Type B pancreatic cell (in vitro differentiated cells): ENCODE data around the gene DLL4. TPM values are rescaled to one million over a fixed set of nuclear protein-coding genes. Genes with fewer than 3 reads are reported as not detected.

ENCODE experiments used
- DNase-seq: peaks from one replicate; pipeline ENCODE4 v3.0.0; 2021; ENCODE audit warnings: mixed read lengths; ENCODE audit not compliant: unreplicated experiment; ENCODE audit errors: extremely low spot score
- H3K27ac Mint-ChIP-seq: 2 replicates; pipeline ENCODE4 v1.8.0; 2021; ENCODE audit warnings: mild to moderate bottlenecking, mixed read lengths
- H3K27me3 Mint-ChIP-seq: 2 replicates; pipeline ENCODE4 v1.8.0; 2021; ENCODE audit warnings: mixed read lengths
- H3K36me3 Mint-ChIP-seq: 2 replicates; pipeline ENCODE4 v1.8.0; 2021; ENCODE audit warnings: mixed read lengths
- H3K4me1 Mint-ChIP-seq: one replicate; pipeline ENCODE4 v1.8.0; 2021; ENCODE audit warnings: mixed read lengths; ENCODE audit not compliant: unreplicated experiment
- H3K4me3 Mint-ChIP-seq: 2 replicates; pipeline ENCODE4 v1.8.0; 2021; ENCODE audit warnings: mild to moderate bottlenecking, mixed read lengths
- H3K9me3 Mint-ChIP-seq: 2 replicates; pipeline ENCODE4 v1.8.0; 2021; ENCODE audit warnings: mixed read lengths
- total RNA-seq: library from RNA; stranded (reverse); gene quantifications from 2 replicates; pipeline ENCODE4 v1.2.1, GENCODE V29; 2021; ENCODE audit warnings: low replicate concordance
- TF ChIP-seq, protein P1 (sequence below): fragments of 200-600 bp; sonication (generic); conservative IDR thresholded peaks from 2 replicates; pipeline ENCODE4 v1.5.0; 2021; ENCODE audit warnings: antibody characterized with exemption, mild to moderate bottlenecking

Gene DLL4
- total RNA-seq, 1 donor from 2014 or later, result 2.9 TPM

DNA sequence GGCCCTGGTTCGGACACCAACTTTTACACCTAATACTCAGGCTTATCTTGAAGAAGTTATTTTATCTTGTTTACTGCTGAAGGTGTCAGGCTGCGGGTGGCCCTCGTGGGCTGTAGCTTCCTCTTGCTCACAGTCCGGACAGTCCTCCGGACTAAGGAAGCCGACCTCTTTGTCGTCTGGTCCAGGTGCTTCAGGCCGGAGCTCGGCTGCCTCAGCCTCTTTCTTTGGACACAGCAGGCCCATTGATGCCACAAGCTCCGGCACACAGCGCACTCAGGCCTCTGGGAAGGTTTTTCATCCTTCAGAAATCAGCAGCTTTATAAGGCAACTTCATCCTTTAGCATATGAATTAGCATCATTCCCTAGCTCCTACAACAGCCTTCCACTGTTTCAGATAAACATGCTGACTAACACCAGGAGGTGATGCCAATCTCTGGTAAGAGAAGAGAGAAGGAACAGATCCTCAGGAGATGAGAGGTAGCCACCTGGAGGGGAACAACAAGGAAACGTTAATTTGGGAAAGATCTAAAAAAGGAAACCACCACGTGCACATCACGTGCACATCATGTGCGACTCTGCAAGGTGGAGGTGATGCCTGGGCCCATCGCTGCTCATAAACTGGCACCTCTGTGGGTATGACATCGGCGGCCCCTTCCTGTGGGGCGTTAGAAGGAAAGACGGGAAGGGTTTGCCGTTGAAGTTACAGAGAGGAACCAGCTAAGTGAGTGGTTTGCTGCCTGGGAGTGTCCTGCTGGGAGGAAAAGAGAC is 19.8 kb downstream of the DLL4 start:
- no peak overlapping the region for H3K4me3 Mint-ChIP-seq
- H3K27me3 Mint-ChIP-seq, result peaks cover 25% of the 10 kb centered on the region
- H3K9me3 Mint-ChIP-seq, result no peaks in the 10 kb centered on the region
- no peaks in the 10 kb centered on the region for H3K36me3 Mint-ChIP-seq
- peaks cover 2% of the 10 kb centered on the region for H3K4me1 Mint-ChIP-seq
- TF ChIP-seq, protein P1, sequence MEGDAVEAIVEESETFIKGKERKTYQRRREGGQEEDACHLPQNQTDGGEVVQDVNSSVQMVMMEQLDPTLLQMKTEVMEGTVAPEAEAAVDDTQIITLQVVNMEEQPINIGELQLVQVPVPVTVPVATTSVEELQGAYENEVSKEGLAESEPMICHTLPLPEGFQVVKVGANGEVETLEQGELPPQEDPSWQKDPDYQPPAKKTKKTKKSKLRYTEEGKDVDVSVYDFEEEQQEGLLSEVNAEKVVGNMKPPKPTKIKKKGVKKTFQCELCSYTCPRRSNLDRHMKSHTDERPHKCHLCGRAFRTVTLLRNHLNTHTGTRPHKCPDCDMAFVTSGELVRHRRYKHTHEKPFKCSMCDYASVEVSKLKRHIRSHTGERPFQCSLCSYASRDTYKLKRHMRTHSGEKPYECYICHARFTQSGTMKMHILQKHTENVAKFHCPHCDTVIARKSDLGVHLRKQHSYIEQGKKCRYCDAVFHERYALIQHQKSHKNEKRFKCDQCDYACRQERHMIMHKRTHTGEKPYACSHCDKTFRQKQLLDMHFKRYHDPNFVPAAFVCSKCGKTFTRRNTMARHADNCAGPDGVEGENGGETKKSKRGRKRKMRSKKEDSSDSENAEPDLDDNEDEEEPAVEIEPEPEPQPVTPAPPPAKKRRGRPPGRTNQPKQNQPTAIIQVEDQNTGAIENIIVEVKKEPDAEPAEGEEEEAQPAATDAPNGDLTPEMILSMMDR, result no peak
- H3K27ac Mint-ChIP-seq, result no peak overlapping the region
- no peak for DNase-seq

DNA sequence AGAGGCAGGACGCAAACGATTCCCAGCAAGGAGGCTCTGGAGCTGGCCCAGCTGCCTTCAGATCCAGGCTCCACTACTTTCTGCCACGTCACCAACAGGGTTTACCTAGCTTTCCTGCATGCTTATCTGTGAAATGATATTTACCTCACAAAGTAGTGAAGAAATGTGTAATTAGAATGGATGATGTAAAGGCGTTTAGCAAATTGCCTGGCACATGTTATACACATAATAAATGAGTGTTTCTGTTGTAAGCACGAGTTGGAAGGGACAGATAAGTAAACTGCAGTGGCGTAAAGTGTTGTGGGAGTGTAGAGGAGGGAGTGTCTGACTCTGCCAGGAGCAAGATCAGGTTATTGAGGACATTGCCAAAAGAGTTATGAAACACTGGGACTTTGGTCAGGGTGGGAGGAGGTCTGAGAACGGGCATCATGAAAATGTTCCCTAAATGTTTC is 20.6 kb downstream of the DLL4 start:
- no peak for DNase-seq
- no peaks in the 10 kb centered on the region for H3K36me3 Mint-ChIP-seq
- H3K4me1 Mint-ChIP-seq, result peaks cover 6% of the 10 kb centered on the region
- H3K27me3 Mint-ChIP-seq, result peaks cover 30% of the 10 kb centered on the region
- TF ChIP-seq, protein P1, result no peak
- no peaks in the 10 kb centered on the region for H3K9me3 Mint-ChIP-seq
- H3K4me3 Mint-ChIP-seq, result peak overlapping the region; percentile 24
- peak overlapping the region; percentile 35 for H3K27ac Mint-ChIP-seq

DNA sequence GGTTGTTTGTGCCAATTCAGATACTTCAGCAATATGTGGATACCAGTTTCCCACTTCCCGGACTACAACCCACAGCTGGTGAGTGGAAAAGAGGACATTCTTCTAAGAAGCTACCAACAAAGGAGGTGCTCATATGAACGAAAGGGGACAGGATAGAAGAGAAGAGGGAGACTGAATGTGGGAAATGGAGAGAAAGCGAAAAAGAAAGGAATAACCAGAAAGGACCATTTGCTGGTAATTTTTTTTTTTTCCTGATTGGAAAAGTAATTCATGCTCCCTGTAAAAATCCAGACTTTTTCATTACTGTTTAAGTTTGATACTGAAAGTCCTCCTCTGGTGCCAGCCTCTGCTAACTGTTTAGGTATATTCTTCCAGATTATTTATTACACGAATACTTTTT is 22.6 kb downstream of the DLL4 start:
- Mint-ChIP-seq H3K4me1 (peaks cover 9% of the 10 kb centered on the region), H3K9me3 (no peaks in the 10 kb centered on the region), H3K27me3 (peaks cover 27% of the 10 kb centered on the region), H3K4me3 (peak overlapping the region; percentile 74), H3K27ac (peak overlapping the region; percentile 62), H3K36me3 (no peaks in the 10 kb centered on the region)
- DNase-seq, result no peak
- TF ChIP-seq, protein P1, result no peak

DNA sequence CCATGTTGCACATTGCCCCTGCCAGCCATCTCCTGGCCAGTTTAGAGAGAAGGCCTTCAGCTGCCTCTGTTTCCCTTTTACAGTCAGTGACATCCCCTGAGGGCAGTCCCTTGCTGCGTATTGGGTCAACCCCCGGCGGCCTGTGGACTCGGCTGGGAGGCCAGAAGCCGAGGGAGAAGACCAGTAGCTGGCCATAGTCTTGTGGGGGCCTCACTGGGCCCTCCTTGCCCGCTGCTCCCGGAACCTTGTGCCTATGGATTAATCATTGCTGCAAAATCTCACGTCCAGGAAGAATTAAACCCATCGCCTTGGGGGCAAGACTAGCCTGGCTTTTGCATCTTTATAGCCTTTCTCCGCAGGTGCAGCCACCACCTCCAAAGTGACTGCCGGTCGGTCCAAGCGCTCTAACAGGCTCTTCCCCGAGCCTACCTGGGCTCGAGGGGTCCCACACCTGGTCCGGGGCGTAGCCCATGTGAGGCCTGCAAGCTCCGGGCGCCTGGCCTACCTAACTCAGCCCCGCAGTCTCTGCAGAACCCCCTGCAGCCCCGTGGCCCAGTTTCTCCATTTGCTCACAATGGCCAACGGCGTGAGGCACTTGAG is 23.3 kb downstream of the DLL4 start:
- DNase-seq, result no peak
- TF ChIP-seq, protein P1, result no peak
- H3K27me3 Mint-ChIP-seq, result peaks cover 27% of the 10 kb centered on the region
- H3K4me3 Mint-ChIP-seq, result peak overlapping the region; percentile 94
- peak overlapping the region; percentile 86 for H3K27ac Mint-ChIP-seq
- no peaks in the 10 kb centered on the region for H3K36me3 Mint-ChIP-seq
- no peaks in the 10 kb centered on the region for H3K9me3 Mint-ChIP-seq
- H3K4me1 Mint-ChIP-seq, result peaks cover 9% of the 10 kb centered on the region

DNA sequence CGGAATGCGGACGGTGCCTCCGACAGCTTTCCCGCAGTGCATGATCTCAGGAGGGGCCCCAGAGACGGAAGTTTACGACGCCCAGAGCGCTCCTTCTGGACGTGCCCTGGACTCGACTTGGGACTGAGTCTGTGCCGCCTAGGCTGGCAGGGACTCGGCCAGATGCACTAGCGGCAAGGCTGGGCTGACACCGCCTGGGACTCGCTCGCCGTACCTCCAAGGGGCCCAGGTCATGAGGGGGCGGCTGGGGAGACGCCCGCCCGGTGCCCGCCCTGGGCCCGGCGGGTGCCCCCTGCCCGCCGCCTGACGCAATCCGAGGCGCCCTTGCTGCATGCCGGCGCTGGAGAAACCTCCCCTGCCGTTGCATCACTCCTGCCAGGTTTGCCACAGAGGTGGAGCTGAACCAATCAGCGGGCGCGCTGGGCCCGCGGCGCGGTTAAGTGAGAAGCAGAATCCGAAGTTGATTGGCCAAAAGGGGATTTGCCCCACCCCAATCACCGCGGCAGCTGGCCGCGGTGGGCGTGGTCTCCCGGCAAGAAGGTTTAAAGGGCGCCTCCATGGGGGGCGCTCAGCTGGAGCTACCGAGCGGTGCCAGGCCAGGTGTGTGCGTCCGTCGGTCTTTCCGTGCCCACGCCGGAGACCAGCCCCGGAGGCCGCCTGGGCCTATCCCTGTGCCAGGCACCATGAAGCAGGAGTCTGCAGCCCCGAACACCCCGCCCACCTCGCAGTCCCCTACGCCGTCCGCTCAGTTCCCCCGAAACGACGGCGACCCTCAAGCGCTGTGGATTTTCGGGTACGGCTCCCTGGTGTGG is 24.0 kb downstream of the DLL4 start, which contains the start of gene CHAC1:
CHAC1 (plus strand) TSS at position 571 of the 812 bp plus-strand sequence; CDS start at position 684, 113 bp downstream.
- H3K4me1 Mint-ChIP-seq, result peaks cover 9% of the 10 kb centered on the region

More for the DNA sequence above, 24.0 kb downstream of the DLL4 start, which contains the start of gene CHAC1:
- TF ChIP-seq, protein P1, result peak; percentile 18
- peak; percentile 89 for DNase-seq
- Mint-ChIP-seq H3K27me3 (peaks cover 23% of the 10 kb centered on the region), H3K9me3 (no peaks in the 10 kb centered on the region), H3K4me3 (peak within 1 kb of the TSS; percentile 94), H3K36me3 (no peaks in the 10 kb centered on the region), H3K27ac (peak within 1 kb of the TSS; percentile 86)
